ACC112 (cell line): ENCODE measurements around the gene TEX264.

Experiments
- H2AFZ ChIP-seq: fragments of 200-600 bp; sonication (generic); one replicate; pipeline ENCODE4 v1.6.0; 2017; ENCODE audit warnings: antibody characterized with exemption, low read length; ENCODE audit not compliant: unreplicated experiment
- H3K27ac ChIP-seq: fragments of 200-600 bp; sonication (generic); 2 replicates; pipeline ENCODE4 v1.5.1; 2014; ENCODE audit warnings: low read depth, mild to moderate bottlenecking, antibody characterized with exemption, low read length, moderate library complexity
- H3K27me3 ChIP-seq: fragments of 200-600 bp; sonication (generic); 2 replicates; pipeline ENCODE4 v1.6.1; 2014; ENCODE audit warnings: mild to moderate bottlenecking, antibody characterized with exemption, low read length, moderate library complexity, mixed read lengths; ENCODE audit not compliant: insufficient read depth
- H3K36me3 ChIP-seq: fragments of 200-600 bp; sonication (generic); 2 replicates; pipeline ENCODE4 v1.6.1; 2016; ENCODE audit warnings: mild to moderate bottlenecking, antibody characterized with exemption, low read length, moderate library complexity, mixed read lengths; ENCODE audit not compliant: insufficient read depth
- H3K4me1 ChIP-seq: fragments of 200-600 bp; sonication (generic); one replicate; pipeline ENCODE4 v1.6.1; 2016; ENCODE audit warnings: low read length, mixed read lengths; ENCODE audit not compliant: insufficient read depth, unreplicated experiment, control insufficient read depth
- H3K4me3 ChIP-seq: fragments of 200-600 bp; sonication (generic); 2 replicates; pipeline ENCODE4 v1.5.1; 2014; ENCODE audit warnings: mild to moderate bottlenecking, low read depth, low read length
- H3K79me2 ChIP-seq: fragments of 200-600 bp; sonication (generic); one replicate; pipeline ENCODE4 v1.6.0; 2016; ENCODE audit warnings: low read length; ENCODE audit not compliant: control insufficient read depth, unreplicated experiment, insufficient read depth

TEX264 gene

GRCh38 chr3:51682526-51682925, 11.5 kb downstream of the TEX264 start:
- Histone ChIP-seq H2AFZ (no peak overlapping the region), H3K27me3 (no peaks in the 10 kb centered on the region), H3K4me1 (peaks cover 32% of the 10 kb centered on the region), H3K4me3 (no peak overlapping the region), H3K36me3 (peaks cover 4% of the 10 kb centered on the region; the same call in 1 of the 2 replicates), H3K79me2 (no peaks in the 10 kb centered on the region), H3K27ac (no peak overlapping the region)

- Histone ChIP-seq H3K27me3 (no peaks in the 10 kb centered on the region), H2AFZ (no peak overlapping the region), H3K4me3 (no peak overlapping the region), H3K36me3 (peaks cover 4% of the 10 kb centered on the region; the same call in 1 of the 2 replicates), H3K4me1 (peaks cover 32% of the 10 kb centered on the region), H3K27ac (no peak overlapping the region), H3K79me2 (no peaks in the 10 kb centered on the region)
Measured at GRCh38 chr3:51683566-51683965, 12.5 kb downstream of the TEX264 start.

- H3K36me3 ChIP-seq = peaks cover 4% of the 10 kb centered on the region; the same call in 1 of the 2 replicates
- no peak overlapping the region for H3K27ac ChIP-seq
- H3K79me2 ChIP-seq = no peaks in the 10 kb centered on the region
- H3K4me1 ChIP-seq = peaks cover 31% of the 10 kb centered on the region
- H3K27me3 ChIP-seq = no peaks in the 10 kb centered on the region
- no peak overlapping the region for H2AFZ ChIP-seq
- H3K4me3 ChIP-seq = no peak overlapping the region
Measured at GRCh38 chr3:51684971-51685751, 14.1 kb downstream of the TEX264 start.

GRCh38 chr3:51686056-51686455, 15.0 kb downstream of the TEX264 start:
- H3K4me1 ChIP-seq = peaks cover 22% of the 10 kb centered on the region
- no peak overlapping the region for H3K27ac ChIP-seq
- H3K79me2 ChIP-seq = no peaks in the 10 kb centered on the region
- no peaks in the 10 kb centered on the region for H3K27me3 ChIP-seq
- H3K4me3 ChIP-seq = no peak overlapping the region
- no peak overlapping the region for H2AFZ ChIP-seq
- peaks cover 4% of the 10 kb centered on the region; the same call in 1 of the 2 replicates for H3K36me3 ChIP-seq

GRCh38 chr3:51686512-51687215, 15.6 kb downstream of the TEX264 start:
- H3K4me3 ChIP-seq = no peak overlapping the region
- H3K36me3 ChIP-seq = peaks cover 4% of the 10 kb centered on the region; the same call in 1 of the 2 replicates
- H3K4me1 ChIP-seq = peaks cover 16% of the 10 kb centered on the region

GRCh38 chr3:51687431-51688205, 16.6 kb downstream of the TEX264 start:
- peaks cover 4% of the 10 kb centered on the region; the same call in 1 of the 2 replicates for H3K36me3 ChIP-seq
- no peaks in the 10 kb centered on the region for H3K79me2 ChIP-seq
- no peak overlapping the region for H2AFZ ChIP-seq
- H3K4me3 ChIP-seq = no peak overlapping the region
- H3K4me1 ChIP-seq = peaks cover 12% of the 10 kb centered on the region
- H3K27me3 ChIP-seq = no peaks in the 10 kb centered on the region
- H3K27ac ChIP-seq = no peak overlapping the region

More at GRCh38 chr3:51686512-51687215, 15.6 kb downstream of the TEX264 start:
- Histone ChIP-seq H2AFZ (no peak overlapping the region), H3K27me3 (no peaks in the 10 kb centered on the region), H3K27ac (no peak overlapping the region), H3K79me2 (no peaks in the 10 kb centered on the region)

- Histone ChIP-seq H2AFZ (no peak overlapping the region), H3K79me2 (no peaks in the 10 kb centered on the region), H3K27me3 (no peaks in the 10 kb centered on the region), H3K4me3 (no peak overlapping the region), H3K27ac (no peak overlapping the region), H3K4me1 (peaks cover 12% of the 10 kb centered on the region), H3K36me3 (peaks cover 4% of the 10 kb centered on the region; the same call in 1 of the 2 replicates)
Measured at GRCh38 chr3:51688206-51688600, 17.2 kb downstream of the TEX264 start.

GRCh38 chr3:51691021-51691420, 20.0 kb downstream of the TEX264 start:
- H3K27ac ChIP-seq = no peak overlapping the region
- no peak overlapping the region for H2AFZ ChIP-seq
- peaks cover 10% of the 10 kb centered on the region for H3K4me1 ChIP-seq
- H3K4me3 ChIP-seq = no peak overlapping the region
- H3K79me2 ChIP-seq = no peaks in the 10 kb centered on the region
- H3K36me3 ChIP-seq = no peaks in the 10 kb centered on the region
- no peaks in the 10 kb centered on the region for H3K27me3 ChIP-seq

GRCh38 chr3:51691949-51692348, 20.9 kb downstream of the TEX264 start:
- Histone ChIP-seq H3K4me1 (peaks cover under 1% of the 10 kb centered on the region), H3K36me3 (no peaks in the 10 kb centered on the region), H3K27ac (no peak overlapping the region), H3K4me3 (no peak overlapping the region), H2AFZ (no peak overlapping the region), H3K27me3 (no peaks in the 10 kb centered on the region), H3K79me2 (no peaks in the 10 kb centered on the region)

GRCh38 chr3:51692980-51693395, 21.9 kb downstream of the TEX264 start:
- no peak overlapping the region for H3K27ac ChIP-seq
- H3K79me2 ChIP-seq = no peaks in the 10 kb centered on the region
- H2AFZ ChIP-seq = no peak overlapping the region
- no peaks in the 10 kb centered on the region for H3K4me1 ChIP-seq
- H3K36me3 ChIP-seq = no peaks in the 10 kb centered on the region
- no peaks in the 10 kb centered on the region for H3K27me3 ChIP-seq
- no peak overlapping the region for H3K4me3 ChIP-seq
